H1 (cell line): ENCODE results near the gene ANKRD31. TPM values are rescaled to one million over a fixed set of nuclear protein-coding genes. Genes with fewer than 3 reads are reported as not detected.

ENCODE experiments used
- CTCF ChIA-PET: fragments of 300-600 bp; sonication (Branson Sonifier 250); formaldehyde crosslinking; loops from one replicate; lab custom pipeline; 2021; ENCODE audit not compliant: partially characterized antibody; lab: Charles Lee
- POLR2A ChIA-PET: fragments of 300-600 bp; sonication (Branson Sonifier 250); formaldehyde crosslinking; loops from one replicate; lab custom pipeline; 2021; ENCODE audit warnings: inconsistent platforms; ENCODE audit not compliant: partially characterized antibody; lab: Charles Lee
- DNase-seq, 2 experiments: peaks; one replicate each; pipeline versions ENCODE4 v3.0.0 to v3.0.0-alpha.2; 2010 to 2022; ENCODE audit warnings: low spot score in 2 of 2, low read depth in 1 of 2, mixed read lengths in 1 of 2
- FAIRE-seq: peaks from 2 replicates; lab custom pipeline; 2011; peaks lifted over from hg19 to GRCh38; lab: Jason Lieb, UNC
- H2AFZ ChIP-seq: 2 replicates; pipeline ENCODE4 v1.8.1; 2012; ENCODE audit warnings: low read length, inconsistent platforms
- H2AK5ac ChIP-seq: 2 replicates; pipeline ENCODE4 v1.6.1; 2013; ENCODE audit warnings: low read depth, low read length
- H2BK120ac ChIP-seq: replicated peaks from 2 replicates; pipeline ENCODE3; 2013; ENCODE audit warnings: low read depth, low read length, inconsistent platforms
- H2BK12ac ChIP-seq: 2 replicates; pipeline ENCODE4 v1.6.1; 2013; ENCODE audit warnings: low read depth, low read length
- H2BK15ac ChIP-seq: 2 replicates; pipeline ENCODE4 v1.6.1; 2013; ENCODE audit warnings: low read length
- H2BK20ac ChIP-seq: 2 replicates; pipeline ENCODE4 v1.6.1; 2013; ENCODE audit warnings: low read length
- H2BK5ac ChIP-seq: 2 replicates; pipeline ENCODE4 v1.6.1; 2013; ENCODE audit warnings: low read depth, low read length
- H3K14ac ChIP-seq: 2 replicates; pipeline ENCODE4 v1.6.1; 2013; ENCODE audit warnings: inconsistent platforms; ENCODE audit not compliant: insufficient read length
- H3K18ac ChIP-seq: 2 replicates; pipeline ENCODE4 v1.6.1; 2013; ENCODE audit warnings: low read length; ENCODE audit errors: extremely low read depth
- H3K23ac ChIP-seq: 2 replicates; pipeline ENCODE4 v1.6.1; 2013; ENCODE audit warnings: inconsistent platforms; ENCODE audit not compliant: insufficient read length
- H3K23me2 ChIP-seq: 2 replicates; pipeline ENCODE4 v1.6.1; 2013; ENCODE audit warnings: low read depth, low read length
- H3K27ac ChIP-seq: 2 replicates; pipeline ENCODE4 v1.6.1; 2011; ENCODE audit warnings: low read depth, low read length, inconsistent platforms
- H3K27me3 ChIP-seq, 4 experiments: replicated peaks in 1 of 4; 1 replicate in 1 of 4; 2 replicates in 3 of 4; pipeline versions ENCODE4 v1.6.1 to v1.8.1; 2011 to 2013; ENCODE audit warnings: low read length in 3 of 4, mild to moderate bottlenecking in 3 of 4, inconsistent platforms in 2 of 4, mixed read lengths in 2 of 4, moderate library complexity in 1 of 4; ENCODE audit not compliant: control insufficient read depth in 3 of 4, insufficient read depth in 3 of 4; ENCODE audit errors: extremely low read depth in 1 of 4
- H3K36me3 ChIP-seq, 4 experiments: 2 replicates each; pipeline versions ENCODE4 v1.6.1 to v1.8.1; 2011 to 2013; ENCODE audit warnings: mild to moderate bottlenecking in 4 of 4, low read length in 3 of 4, moderate library complexity in 2 of 4, control low read depth in 1 of 4, inconsistent platforms in 1 of 4; ENCODE audit not compliant: insufficient read depth in 4 of 4, control insufficient read depth in 2 of 4
- H3K4ac ChIP-seq: replicated peaks from 2 replicates; pipeline ENCODE3; 2013; ENCODE audit warnings: low read length, low read depth, mixed read lengths, inconsistent platforms; ENCODE audit not compliant: insufficient read length
- H3K4me1 ChIP-seq, 4 experiments: replicated peaks in 1 of 4; 1 replicate in 1 of 4; 2 replicates in 3 of 4; pipeline versions ENCODE4 v1.6.1 to v1.8.1; 2011 to 2013; ENCODE audit warnings: low read length in 3 of 4, inconsistent platforms in 2 of 4, mixed read lengths in 1 of 4; ENCODE audit not compliant: insufficient read depth in 4 of 4, control insufficient read depth in 3 of 4
- H3K4me2 ChIP-seq, 2 experiments: 2 replicates each; pipeline versions ENCODE4 v1.6.1 to v1.8.1; 2011 to 2013; ENCODE audit warnings: low read depth in 2 of 2, low read length in 2 of 2, control low read depth in 1 of 2, inconsistent platforms in 1 of 2, mild to moderate bottlenecking in 1 of 2; ENCODE audit not compliant: insufficient read depth in 1 of 2
- H3K4me3 ChIP-seq, 4 experiments: fragments of 200-600, 300-600 bp in 1 of 4; sonication (generic), shearing (Covaris generic), sonication (Bioruptor Twin) in 1 of 4; 2 replicates each; pipeline versions ENCODE4 v1.5.1 to v1.8.1; 2011 to 2016; ENCODE audit warnings: low read length in 4 of 4, low read depth in 3 of 4, control low read depth in 2 of 4, inconsistent platforms in 2 of 4, mild to moderate bottlenecking in 2 of 4, mixed read lengths in 1 of 4, moderate library complexity in 1 of 4; ENCODE audit not compliant: insufficient read depth in 2 of 4; ENCODE audit errors: extremely low read depth in 1 of 4
- H3K56ac ChIP-seq: replicated peaks from 2 replicates; pipeline ENCODE3; 2013; ENCODE audit warnings: low read depth, mild to moderate bottlenecking, mixed read lengths, low read length, inconsistent platforms; ENCODE audit not compliant: insufficient read length
- H3K79me1 ChIP-seq: 2 replicates; pipeline ENCODE4 v1.6.1; 2013; ENCODE audit warnings: low read depth, low read length, control low read depth
- H3K79me2 ChIP-seq, 2 experiments: 2 replicates each; pipeline versions ENCODE4 v1.6.1 to v1.8.1; 2012 to 2013; ENCODE audit warnings: low read length in 2 of 2, mild to moderate bottlenecking in 2 of 2, inconsistent platforms in 1 of 2; ENCODE audit not compliant: insufficient read depth in 2 of 2, control insufficient read depth in 1 of 2
- H3K9ac ChIP-seq, 4 experiments: replicated peaks in 1 of 4; 1 replicate in 1 of 4; 2 replicates in 3 of 4; pipeline versions ENCODE4 v1.6.1 to v1.8.1; 2011 to 2013; ENCODE audit warnings: low read depth in 3 of 4, low read length in 3 of 4, control low read depth in 2 of 4, mild to moderate bottlenecking in 2 of 4, moderate library complexity in 2 of 4, inconsistent platforms in 1 of 4; ENCODE audit errors: extremely low read depth in 1 of 4
- H3K9me3 ChIP-seq, 2 experiments: 2 replicates each; pipeline versions ENCODE4 v1.6.1 to v1.8.1; 2012 to 2013; ENCODE audit warnings: mild to moderate bottlenecking in 2 of 2, moderate library complexity in 2 of 2, control low read depth in 1 of 2, inconsistent platforms in 1 of 2, low read depth in 1 of 2, low read length in 1 of 2, mixed read lengths in 1 of 2; ENCODE audit not compliant: insufficient read depth in 2 of 2
- H4K20me1 ChIP-seq, 2 experiments: replicated peaks in 1 of 2; 2 replicates each; pipeline versions ENCODE3 to v1.8.1; 2011 to 2013; ENCODE audit warnings: inconsistent platforms in 2 of 2, low read length in 2 of 2, mild to moderate bottlenecking in 1 of 2; ENCODE audit not compliant: insufficient read depth in 2 of 2, control insufficient read depth in 1 of 2
- H4K5ac ChIP-seq: 2 replicates; pipeline ENCODE4 v1.6.1; 2013; ENCODE audit warnings: low read length, low read depth, mixed read lengths, inconsistent platforms; ENCODE audit not compliant: insufficient read length
- H4K8ac ChIP-seq: 2 replicates; pipeline ENCODE4 v1.8.0; 2013; ENCODE audit warnings: mild to moderate bottlenecking, moderate library complexity, low read length, inconsistent platforms; ENCODE audit not compliant: insufficient read depth; ENCODE audit errors: extremely low read depth
- H4K91ac ChIP-seq: replicated peaks from 2 replicates; pipeline ENCODE3; 2013; ENCODE audit warnings: low read length, mixed read lengths, inconsistent platforms; ENCODE audit not compliant: insufficient read length
- CTCF ChIP-seq, 3 experiments: IDR thresholded peaks; 1 replicate in 2 of 3; 2 replicates in 1 of 3; pipeline versions ENCODE4 v1.5.1 to v1.6.1; 2011; ENCODE audit warnings: low read length in 3 of 3, mild to moderate bottlenecking in 3 of 3, inconsistent platforms in 2 of 3, low read depth in 1 of 3, moderate library complexity in 1 of 3; ENCODE audit not compliant: insufficient read depth in 1 of 3; ENCODE audit errors: control extremely low read depth in 1 of 3
- HDAC6 ChIP-seq: IDR thresholded peaks from one replicate; pipeline ENCODE4 v1.7.1; 2012; ENCODE audit warnings: low read depth, mild to moderate bottlenecking, inconsistent platforms, low read length, moderate library complexity
- RAD21 ChIP-seq, 2 experiments: IDR thresholded peaks in 1 of 2; conservative IDR thresholded peaks in 1 of 2; 2 replicates each; pipeline ENCODE4 v1.6.1; 2011; ENCODE audit warnings: low read depth in 2 of 2, low read length in 2 of 2, improper control_type of control experiment in 1 of 2, inconsistent platforms in 1 of 2, mild to moderate bottlenecking in 1 of 2, moderate library complexity in 1 of 2
- SUZ12 ChIP-seq: fragments of 200-600 bp; sonication (generic); IDR thresholded peaks from 2 replicates; pipeline ENCODE4 v1.6.1; 2012; ENCODE audit warnings: mild to moderate bottlenecking, inconsistent platforms, low read length, moderate library complexity, mixed read lengths
- polyA plus RNA-seq, 7 experiments: library from polyadenylated mRNA; depleted of rRNA in 3 of 7; stranded (reverse) in 5 of 7; unstranded in 2 of 7; fragments of >200 nt in 5 of 7; fragments of 200-250 nt in 2 of 7; gene quantifications; 1 replicate in 5 of 7; 2 replicates in 1 of 7; 4 replicates in 1 of 7; pipeline versions ENCODE4 v1.2.1 to v1.2.3, GENCODE V29; 2011 to 2013; ENCODE audit warnings: missing spikeins in 2 of 7, mixed read lengths in 2 of 7
- total RNA-seq: library from RNA; stranded (reverse); fragmentation: NEBNext Ultra II Directional; extraction: Animal tissue kit (Norgen Biotek cat#: 25700); gene quantifications from 2 replicates; pipeline ENCODE4 v1.2.1, GENCODE V29; 2021

ANKRD31 gene
- total and polyA plus RNA-seq, 2 of the 8 experiments (the other 6 are each of a cell fraction or from before 2014, with no cell fraction given), result 0.05 to 0.06 TPM

GRCh38 chr5:75156585-75156984 is 80.1 kb downstream of the ANKRD31 start:
- peaks cover 0 to under 1% (median 0%) of the 10 kb centered on the region in 4 experiments; a peak in 1 of 8 replicates for H3K36me3 ChIP-seq
- peaks cover 1 to 7% of the 10 kb centered on the region in 2 experiments for H3K9me3 ChIP-seq
- no peak overlapping the region for H4K8ac ChIP-seq
- H3K4me1 ChIP-seq, result no peaks in the 10 kb centered on the region
- no peak overlapping the region for H3K4me3 ChIP-seq
- H3K18ac ChIP-seq, result no peak overlapping the region
- H2AFZ ChIP-seq, result no peak overlapping the region
- H3K27ac ChIP-seq, result no peak overlapping the region
- FAIRE-seq (no peak), DNase-seq (no peak)
- no peak for TF ChIP-seq SUZ12
- TF ChIP-seq HDAC6, result no peak
- peak; percentile 77 to 83 for TF ChIP-seq RAD21 (IDR thresholded peaks at IDR 0.05 in 1 of 2, conservative IDR thresholded peaks at IDR 0.05 in 1 of 2; ENCODE audit: low read depth in 2 of 2, low read length in 2 of 2)
- TF ChIP-seq CTCF (IDR thresholded peaks at IDR 0.05; ENCODE audit: control extremely low read depth in 1 of 3, insufficient read depth in 1 of 3, low read depth in 1 of 3, low read length in 3 of 3), result peak in 2 of 3 experiments; percentile 47 to 53; a peak in 3 of 4 replicates
- no peak overlapping the region for H3K56ac ChIP-seq
- no peaks in the 10 kb centered on the region for H3K27me3 ChIP-seq
- no peak overlapping the region for H4K5ac ChIP-seq
- no peaks in the 10 kb centered on the region for H3K79me2 ChIP-seq
- H3K23me2 ChIP-seq, result no peaks in the 10 kb centered on the region
- no peak overlapping the region for H4K91ac ChIP-seq
- H3K23ac ChIP-seq, result no peak overlapping the region
- H3K4ac ChIP-seq, result no peak overlapping the region
- no peak overlapping the region for H2BK15ac ChIP-seq
- H3K79me1 ChIP-seq, result no peaks in the 10 kb centered on the region
- CTCF ChIA-PET, result interaction anchor here (1.1 to 1.7 kb wide), 4 partner anchors 8 to 117 kb away, joined by 3 to 8 read pairs (median 6); no protein-coding TSS in a partner anchor
- H4K20me1 ChIP-seq, result no peaks in the 10 kb centered on the region
- no peak overlapping the region for H2BK20ac ChIP-seq
- H3K14ac ChIP-seq, result no peak overlapping the region
- H2AK5ac ChIP-seq, result no peak overlapping the region
- no peak overlapping the region for H2BK5ac ChIP-seq
- H2BK12ac ChIP-seq, result no peak overlapping the region
- H2BK120ac ChIP-seq, result no peak overlapping the region
- POLR2A ChIA-PET, result no interaction called here
- no peak overlapping the region for H3K9ac ChIP-seq
- H3K4me2 ChIP-seq, result no peak overlapping the region
